ENCODE data around the gene RER1. TPM values are rescaled to one million over a fixed set of nuclear protein-coding genes. Genes with fewer than 3 reads are reported as not detected.
A peak's percentile ranks its signal among the peaks of the same experiment; 100 is the strongest.

RER1 gene
- 57.3 and 62.5 TPM in 2 replicates for total RNA-seq (2014; rRNA removed; shearing (Covaris generic))

- DNase-seq (ENCODE audit: low spot score), result peak; percentile 89
These were observed at the start of gene RER1, which contains the start of gene MORN1 for GRCh38 chr1:2391041-2391930. RER1 (plus strand) TSS chr1:2391841; CDS start chr1:2395791, 3,950 bp downstream. MORN1 (minus strand) TSS chr1:2391554; CDS start chr1:2391533, 21 bp downstream.

- DNase-seq (ENCODE audit: low spot score), result no peak
These were observed 49.1 kb upstream of the RER1 start for GRCh38 chr1:2342384-2343022.

- DNase-seq (ENCODE audit: low spot score), result no peak
These were observed 48.4 kb upstream of the RER1 start for GRCh38 chr1:2343023-2343935.

GRCh38 chr1:2344121-2344681 is 47.4 kb upstream of the RER1 start:
- no peak for DNase-seq (ENCODE audit: low spot score)

GRCh38 chr1:2344744-2345296 is 46.8 kb upstream of the RER1 start:
- DNase-seq (ENCODE audit: low spot score), result no peak

- no peak for DNase-seq (ENCODE audit: low spot score)
These were observed 46.2 kb upstream of the RER1 start for GRCh38 chr1:2345297-2346075.

GRCh38 chr1:2346691-2347408 is 44.8 kb upstream of the RER1 start:
- DNase-seq (ENCODE audit: low spot score), result no peak

- no peak for DNase-seq (ENCODE audit: low spot score)
These were observed 44.2 kb upstream of the RER1 start for GRCh38 chr1:2347409-2347785.

GRCh38 chr1:2347896-2348295 is 43.7 kb upstream of the RER1 start:
- no peak for DNase-seq (ENCODE audit: low spot score)

GRCh38 chr1:2348346-2349325 is 43.0 kb upstream of the RER1 start:
- DNase-seq (ENCODE audit: low spot score), result no peak

GRCh38 chr1:2349806-2350205 is 41.8 kb upstream of the RER1 start:
- DNase-seq (ENCODE audit: low spot score), result no peak

- DNase-seq (ENCODE audit: low spot score), result no peak
These were observed 41.1 kb upstream of the RER1 start for GRCh38 chr1:2350501-2350900.

- no peak for DNase-seq (ENCODE audit: low spot score)
These were observed 40.6 kb upstream of the RER1 start for GRCh38 chr1:2350911-2351655.

GRCh38 chr1:2351723-2352122 is 39.9 kb upstream of the RER1 start:
- no peak for DNase-seq (ENCODE audit: low spot score)

GRCh38 chr1:2352341-2352896 is 39.2 kb upstream of the RER1 start:
- DNase-seq (ENCODE audit: low spot score), result no peak

- DNase-seq (ENCODE audit: low spot score), result no peak
These were observed 38.6 kb upstream of the RER1 start for GRCh38 chr1:2352897-2353550.
